ENCODE measurements around the gene RNF125. TPM values are rescaled to one million over a fixed set of nuclear protein-coding genes. Genes with fewer than 3 reads are reported as not detected.

The RNF125 gene
- total and polyA plus RNA-seq, 10 of the 15 experiments (the other 5 are each of a cell fraction or from before 2014, with no cell fraction given) = 0.79 to 3.9 (median 2.9) TPM

DNA sequence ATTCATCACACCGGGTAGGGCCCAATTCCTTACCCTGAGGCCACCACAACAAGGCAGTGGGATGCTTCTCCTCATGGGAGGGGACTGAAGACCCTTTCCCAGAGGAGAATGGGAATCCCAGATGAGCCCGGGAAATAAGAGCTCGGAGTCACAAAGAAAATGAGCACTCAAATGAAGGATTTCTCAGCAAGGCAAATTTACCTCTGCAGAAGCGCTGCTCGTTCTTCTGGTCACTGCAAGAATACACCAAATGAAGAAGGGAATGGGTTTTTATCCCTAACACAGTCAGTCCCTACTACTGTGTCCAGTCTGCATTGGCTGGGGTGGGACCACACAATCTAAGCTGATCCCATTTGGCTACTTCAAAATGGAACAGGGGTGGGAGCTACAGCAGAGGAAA is 40.0 kb upstream of the RNF125 start:
- peaks cover 13% of the 10 kb centered on the region; the same call in 2 of the 3 replicates for H3K9me3 ChIP-seq (replicated peaks; ENCODE audit: control insufficient read depth, insufficient read depth, low read length)
- no peak overlapping the region for H3K9ac ChIP-seq (ENCODE audit: control insufficient read depth, insufficient read depth, low read length)
- no peak overlapping the region for H3K4me2 ChIP-seq (ENCODE audit: control insufficient read depth, insufficient read depth)
- no peak overlapping the region for H3K27ac ChIP-seq (ENCODE audit: control insufficient read depth, insufficient read depth)
- no peaks in the 10 kb centered on the region for H4K20me1 ChIP-seq (ENCODE audit: control insufficient read depth, insufficient read depth)
- ChIA-PET CTCF (no interaction called here), SMC1A (ENCODE audit: uncharacterized antibody, unreplicated experiment) (interaction anchor here (1.4 to 1.6 kb wide), 2 partner anchors 37 to 44 kb away, joined by 3 read pairs; no protein-coding TSS in a partner anchor), POLR2A (no interaction called here), RAD21 (ENCODE audit: unreplicated experiment) (interaction anchor here (0.8 to 1.2 kb wide), 2 partner anchors 240 to 256 kb away, joined by 3 to 4 read pairs; no protein-coding TSS in a partner anchor)
- intact Hi-C loops (cut with micrococcal nuclease; ENCODE audit: unreplicated experiment) (loop anchor here (5.0 to 10.0 kb wide), 3 partner anchors 236 to 554 kb away; no protein-coding TSS in a partner anchor), in situ Hi-C loops (cut with MboI) (no loop called here)
- no peak overlapping the region for H2AFZ ChIP-seq (ENCODE audit: control insufficient read depth, low read depth, low read length)
- no peak overlapping the region for H3K4me3 ChIP-seq
- WGBS (ENCODE audit: insufficient coverage, insufficient replicate concordance, low lambda C conversion rate, missing lambda C conversion rate) = 32% methylated on average over 5 of the region's 5 CpGs
- no peak for FAIRE-seq
- ATAC-seq = no peak
- H3K79me2 ChIP-seq (ENCODE audit: control insufficient read depth, insufficient read depth, low read length) = no peaks in the 10 kb centered on the region
- no peak for TF ChIP-seq NBN (IDR thresholded peaks at IDR 0.05)
- TF ChIP-seq SUZ12 (IDR thresholded peaks at IDR 0.05; ENCODE audit: unreplicated experiment) = no peak
- TF ChIP-seq, protein P1, sequence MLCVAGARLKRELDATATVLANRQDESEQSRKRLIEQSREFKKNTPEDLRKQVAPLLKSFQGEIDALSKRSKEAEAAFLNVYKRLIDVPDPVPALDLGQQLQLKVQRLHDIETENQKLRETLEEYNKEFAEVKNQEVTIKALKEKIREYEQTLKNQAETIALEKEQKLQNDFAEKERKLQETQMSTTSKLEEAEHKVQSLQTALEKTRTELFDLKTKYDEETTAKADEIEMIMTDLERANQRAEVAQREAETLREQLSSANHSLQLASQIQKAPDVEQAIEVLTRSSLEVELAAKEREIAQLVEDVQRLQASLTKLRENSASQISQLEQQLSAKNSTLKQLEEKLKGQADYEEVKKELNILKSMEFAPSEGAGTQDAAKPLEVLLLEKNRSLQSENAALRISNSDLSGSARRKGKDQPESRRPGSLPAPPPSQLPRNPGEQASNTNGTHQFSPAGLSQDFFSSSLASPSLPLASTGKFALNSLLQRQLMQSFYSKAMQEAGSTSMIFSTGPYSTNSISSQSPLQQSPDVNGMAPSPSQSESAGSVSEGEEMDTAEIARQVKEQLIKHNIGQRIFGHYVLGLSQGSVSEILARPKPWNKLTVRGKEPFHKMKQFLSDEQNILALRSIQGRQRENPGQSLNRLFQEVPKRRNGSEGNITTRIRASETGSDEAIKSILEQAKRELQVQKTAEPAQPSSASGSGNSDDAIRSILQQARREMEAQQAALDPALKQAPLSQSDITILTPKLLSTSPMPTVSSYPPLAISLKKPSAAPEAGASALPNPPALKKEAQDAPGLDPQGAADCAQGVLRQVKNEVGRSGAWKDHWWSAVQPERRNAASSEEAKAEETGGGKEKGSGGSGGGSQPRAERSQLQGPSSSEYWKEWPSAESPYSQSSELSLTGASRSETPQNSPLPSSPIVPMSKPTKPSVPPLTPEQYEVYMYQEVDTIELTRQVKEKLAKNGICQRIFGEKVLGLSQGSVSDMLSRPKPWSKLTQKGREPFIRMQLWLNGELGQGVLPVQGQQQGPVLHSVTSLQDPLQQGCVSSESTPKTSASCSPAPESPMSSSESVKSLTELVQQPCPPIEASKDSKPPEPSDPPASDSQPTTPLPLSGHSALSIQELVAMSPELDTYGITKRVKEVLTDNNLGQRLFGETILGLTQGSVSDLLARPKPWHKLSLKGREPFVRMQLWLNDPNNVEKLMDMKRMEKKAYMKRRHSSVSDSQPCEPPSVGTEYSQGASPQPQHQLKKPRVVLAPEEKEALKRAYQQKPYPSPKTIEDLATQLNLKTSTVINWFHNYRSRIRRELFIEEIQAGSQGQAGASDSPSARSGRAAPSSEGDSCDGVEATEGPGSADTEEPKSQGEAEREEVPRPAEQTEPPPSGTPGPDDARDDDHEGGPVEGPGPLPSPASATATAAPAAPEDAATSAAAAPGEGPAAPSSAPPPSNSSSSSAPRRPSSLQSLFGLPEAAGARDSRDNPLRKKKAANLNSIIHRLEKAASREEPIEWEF (IDR thresholded peaks at IDR 0.05; ENCODE audit: insufficient replicate concordance, low read depth, low read length) = no peak
- no peak for TF ChIP-seq FOXM1 (IDR thresholded peaks at IDR 0.05; ENCODE audit: low read depth, low read length)
- no peak for TF ChIP-seq ZZZ3 (IDR thresholded peaks at IDR 0.05; ENCODE audit: control insufficient read depth, insufficient read length, low read depth)
- TF ChIP-seq CBX5 (IDR thresholded peaks at IDR 0.05; ENCODE audit: low read depth) = 0 out of 2 replicates have a peak, but pooled peaks have one; percentile 44
- H3K4me1 ChIP-seq (ENCODE audit: control insufficient read depth, insufficient read depth, low read length) = no peaks in the 10 kb centered on the region
- no peaks in the 10 kb centered on the region for H3K36me3 ChIP-seq (ENCODE audit: control insufficient read depth in 2 of 2, insufficient read depth in 2 of 2, low read length in 1 of 2)
- no TSS peak for BruUV-seq (replicated peaks)
- H3K27me3 ChIP-seq (replicated peaks in 1 of 2; ENCODE audit: control insufficient read depth in 2 of 2, insufficient read depth in 2 of 2, low read length in 1 of 2) = no peaks in the 10 kb centered on the region
- DNase-seq (ENCODE audit: low read depth, low spot score) = no peak

All from GM12878 (cell line).